Esophagus (tissue), 2 donors: ENCODE measurements around the gene IL27RA. TPM values are rescaled to one million over a fixed set of nuclear protein-coding genes. Genes with fewer than 3 reads are reported as not detected.

Experiments used
- H3K27ac ChIP-seq, 2 donors: one replicate each; pipeline ENCODE4 v1.5.1; 2013; ENCODE audit warnings: low read depth in 2 of 2, mild to moderate bottlenecking in 2 of 2, inconsistent platforms in 1 of 2, low read length in 1 of 2, moderate library complexity in 1 of 2
- H3K27me3 ChIP-seq, 2 donors: one replicate each; pipeline ENCODE4 v1.6.1; 2013; ENCODE audit warnings: low read length in 2 of 2, control low read depth in 1 of 2, mild to moderate bottlenecking in 1 of 2; ENCODE audit not compliant: insufficient read depth in 2 of 2, control insufficient read depth in 1 of 2
- H3K36me3 ChIP-seq, 2 donors: one replicate each; pipeline ENCODE4 v1.6.1; 2013; ENCODE audit warnings: low read length in 1 of 2; ENCODE audit not compliant: control insufficient read depth in 2 of 2, insufficient read depth in 2 of 2
- H3K4me1 ChIP-seq, 2 donors: one replicate each; pipeline ENCODE4 v1.6.1; 2013; ENCODE audit warnings: low read length in 1 of 2; ENCODE audit not compliant: control insufficient read depth in 2 of 2, insufficient read depth in 2 of 2
- H3K4me3 ChIP-seq, 2 donors: one replicate each; pipeline ENCODE4 v1.5.1; 2013; ENCODE audit warnings: low read length in 2 of 2, mild to moderate bottlenecking in 2 of 2, low read depth in 1 of 2, moderate library complexity in 1 of 2
- H3K9me3 ChIP-seq, 2 donors: one replicate each; pipeline ENCODE4 v1.6.1; 2013; ENCODE audit warnings: mild to moderate bottlenecking in 2 of 2, low read depth in 1 of 2, low read length in 1 of 2, moderate library complexity in 1 of 2; ENCODE audit not compliant: control insufficient read depth in 2 of 2, insufficient read depth in 1 of 2
- WGBS, 2 donors: extraction: QIAGEN DNeasy Blood & Tissue Kit; methylation state at CpG; one replicate each; pipeline ENCODE4 v1.1.7; 2013; 5-methylcytosine and 5-hydroxymethylcytosine counted together
- polyA plus RNA-seq, 2 donors: library from polyadenylated mRNA; stranded (reverse); fragments of 200-250 nt; gene quantifications; one replicate each; pipeline ENCODE4 v1.2.3, GENCODE V29; 2013
- donor health status: healthy with polysubstance abuse.
- donor health status: Bipolar disorder and iron deficiency.

The IL27RA gene
- polyA plus RNA-seq, 2 donors, result 1.3 to 2.3 TPM

DNA sequence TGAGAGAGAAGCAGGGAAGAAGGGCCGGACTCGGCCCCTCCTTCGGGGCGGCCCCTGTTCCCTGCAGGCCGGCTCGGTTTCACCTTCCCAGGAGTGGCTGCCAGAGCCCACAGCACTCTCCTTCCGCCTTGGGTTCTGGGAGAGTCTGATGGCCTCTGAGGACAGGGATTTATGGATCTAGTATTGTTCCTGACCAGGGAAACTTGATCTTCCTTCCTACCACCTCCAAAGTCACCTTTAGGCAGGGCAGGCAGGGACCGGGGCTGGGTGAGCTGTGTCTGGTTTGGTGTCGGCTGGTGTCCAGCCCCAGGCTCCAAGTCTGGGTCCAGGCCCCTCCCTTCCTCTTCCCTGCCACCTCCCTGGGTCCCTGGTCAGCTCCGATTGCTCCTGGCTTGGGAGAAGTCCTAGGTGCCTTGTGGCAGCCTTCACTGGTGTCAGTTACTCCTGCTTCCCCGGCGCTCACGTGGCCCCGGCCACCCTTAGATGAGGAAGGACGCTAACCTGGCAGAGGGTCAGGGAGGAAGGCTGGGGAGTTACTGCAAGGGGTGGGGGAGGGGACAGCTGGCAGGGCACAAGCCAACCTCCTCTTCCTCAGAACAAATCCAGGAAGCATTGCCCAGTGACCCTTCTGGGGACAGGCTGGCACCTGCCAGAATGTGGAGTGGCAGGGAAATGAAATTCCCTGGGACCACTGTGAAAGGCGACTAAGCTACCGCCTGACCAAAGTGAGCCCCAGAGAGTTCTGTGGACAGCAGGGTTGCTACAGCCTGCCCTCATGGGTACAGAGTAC lies 44.3 kb upstream of the IL27RA start:
- Histone ChIP-seq H3K27me3 (no peaks in the 10 kb centered on the region), H3K27ac (peak overlapping the region; percentile 80 to 87), H3K4me1 (peaks cover 0 to 2% of the 10 kb centered on the region in 2 donors), H3K4me3 (no peak overlapping the region), H3K9me3 (no peaks in the 10 kb centered on the region), H3K36me3 (peaks cover 3 to 18% of the 10 kb centered on the region in 2 donors)
- 69 to 71% methylated on average over 17 of the region's 17 CpGs for WGBS, 2 donors

DNA sequence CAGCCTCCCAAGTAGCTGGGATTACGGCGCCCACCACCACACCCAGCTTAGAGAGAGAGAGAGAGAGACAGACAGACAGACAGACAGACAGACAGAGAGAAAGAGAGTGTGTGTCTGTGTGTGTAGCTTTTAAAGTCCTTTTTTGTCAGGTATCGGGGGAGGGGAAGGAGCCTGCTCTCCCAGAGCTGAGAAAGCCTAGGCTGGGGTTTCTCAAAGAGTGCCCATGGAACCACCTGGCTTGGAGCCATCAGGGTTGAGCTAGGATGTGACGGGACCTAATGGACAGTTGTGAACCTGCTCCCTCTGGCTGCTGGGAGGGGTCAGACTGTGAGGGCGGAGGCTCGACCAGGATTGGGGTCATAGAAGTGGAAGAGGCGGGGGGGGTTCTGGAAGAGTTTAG lies 42.1 kb upstream of the IL27RA start:
- Histone ChIP-seq H3K4me1 (peaks cover 0 to 2% of the 10 kb centered on the region in 2 donors), H3K36me3 (peaks cover 6 to 11% of the 10 kb centered on the region in 2 donors), H3K9me3 (no peaks in the 10 kb centered on the region), H3K4me3 (no peak overlapping the region), H3K27ac (no peak overlapping the region), H3K27me3 (no peaks in the 10 kb centered on the region)
- WGBS, 2 donors, result 87 to 89% methylated on average over 7 of the region's 7 CpGs

DNA sequence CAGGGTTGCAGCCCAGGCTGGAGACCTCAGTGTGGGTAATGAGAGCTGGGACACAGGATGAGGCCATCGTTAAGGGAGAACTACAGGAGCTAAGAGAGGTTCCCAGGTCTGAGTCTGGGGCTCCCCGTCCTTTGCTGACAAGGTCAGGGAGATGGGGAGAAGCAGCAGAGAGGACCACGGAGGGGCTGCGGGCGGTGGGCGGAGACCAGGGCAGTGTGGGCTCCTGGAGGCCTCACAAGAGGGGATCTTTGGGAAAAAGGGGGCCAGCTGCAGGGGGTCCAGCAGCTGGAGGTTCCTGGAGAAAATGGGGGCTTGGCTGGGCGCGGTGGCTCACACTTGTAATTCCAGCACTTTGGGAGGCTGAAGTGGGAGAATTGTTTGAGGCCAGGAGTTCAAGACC lies 41.5 kb upstream of the IL27RA start:
- WGBS, 2 donors, result 92 to 94% methylated on average over 8 of the region's 8 CpGs
- peaks cover 0 to 2% of the 10 kb centered on the region in 2 donors for H3K4me1 ChIP-seq
- no peak overlapping the region for H3K27ac ChIP-seq
- no peaks in the 10 kb centered on the region for H3K27me3 ChIP-seq
- H3K36me3 ChIP-seq, result peaks cover 6 to 11% of the 10 kb centered on the region in 2 donors
- no peaks in the 10 kb centered on the region for H3K9me3 ChIP-seq
- H3K4me3 ChIP-seq, result no peak overlapping the region

DNA sequence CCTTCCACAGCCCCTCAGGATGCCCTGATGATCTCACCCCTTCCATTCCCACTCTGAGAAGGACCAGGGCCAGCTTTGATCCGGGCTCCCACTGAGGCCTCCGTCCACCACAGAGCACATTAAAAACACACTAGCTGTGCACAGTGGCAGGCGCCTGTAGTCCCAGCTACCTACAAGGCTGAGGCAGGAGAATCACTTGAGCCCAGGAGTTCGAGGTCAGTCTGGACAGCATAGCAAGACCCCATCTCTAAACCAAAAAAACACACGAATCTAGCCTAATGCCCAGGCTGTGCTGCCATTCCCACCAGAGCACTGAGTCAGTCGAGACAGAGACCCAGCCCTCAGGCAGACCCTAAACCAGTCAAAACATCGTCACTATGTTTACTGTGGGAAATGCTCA lies 39.5 kb upstream of the IL27RA start:
- Histone ChIP-seq H3K4me3 (no peak overlapping the region), H3K36me3 (peaks cover 6 to 13% of the 10 kb centered on the region in 2 donors), H3K27me3 (no peaks in the 10 kb centered on the region), H3K27ac (no peak overlapping the region), H3K9me3 (no peaks in the 10 kb centered on the region), H3K4me1 (peaks cover 0 to 4% of the 10 kb centered on the region in 2 donors)
- 94 to 96% methylated on average over 7 of the region's 7 CpGs for WGBS, 2 donors

DNA sequence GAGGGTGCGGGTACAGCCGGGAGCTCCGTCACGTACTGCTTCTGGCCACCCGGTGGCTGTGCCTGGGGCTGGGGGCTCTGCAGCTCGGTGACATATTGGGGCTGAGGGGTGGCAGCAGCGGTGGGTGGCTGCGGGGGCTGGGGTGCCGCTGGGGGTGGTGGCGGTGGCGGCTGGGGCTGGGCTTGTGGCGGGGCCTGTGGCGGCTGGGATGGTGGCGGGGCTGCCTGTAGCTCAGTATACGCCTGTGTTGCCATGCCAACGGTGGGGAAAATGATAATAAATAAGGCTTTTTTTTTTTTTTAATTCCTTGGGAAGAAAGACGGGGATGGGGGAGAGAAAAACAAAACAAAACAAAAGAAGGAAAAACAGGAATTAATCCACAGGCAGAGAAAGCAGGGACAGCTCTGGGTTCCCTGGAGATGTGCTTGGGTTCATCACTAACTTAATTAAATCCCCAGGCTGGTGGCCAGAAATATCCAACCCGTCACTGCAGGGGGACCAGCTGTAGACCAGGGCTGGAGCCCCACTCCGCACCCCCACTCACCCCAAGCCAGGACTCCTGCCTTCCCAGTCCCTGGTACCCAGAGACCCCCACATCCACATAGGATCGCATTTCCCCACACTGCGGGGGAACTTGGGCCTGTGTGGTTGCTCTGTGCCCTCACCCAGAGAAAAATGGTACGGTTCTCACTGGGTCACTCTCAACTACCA lies 37.8 kb upstream of the IL27RA start:
- Histone ChIP-seq H3K36me3 (peaks cover 6 to 18% of the 10 kb centered on the region in 2 donors), H3K4me1 (peaks cover 0 to 10% of the 10 kb centered on the region in 2 donors), H3K4me3 (no peak overlapping the region), H3K27me3 (no peaks in the 10 kb centered on the region), H3K27ac (no peak overlapping the region), H3K9me3 (no peaks in the 10 kb centered on the region)
- 82 to 84% methylated on average over 21 to 22 of the region's 22 CpGs for WGBS, 2 donors

DNA sequence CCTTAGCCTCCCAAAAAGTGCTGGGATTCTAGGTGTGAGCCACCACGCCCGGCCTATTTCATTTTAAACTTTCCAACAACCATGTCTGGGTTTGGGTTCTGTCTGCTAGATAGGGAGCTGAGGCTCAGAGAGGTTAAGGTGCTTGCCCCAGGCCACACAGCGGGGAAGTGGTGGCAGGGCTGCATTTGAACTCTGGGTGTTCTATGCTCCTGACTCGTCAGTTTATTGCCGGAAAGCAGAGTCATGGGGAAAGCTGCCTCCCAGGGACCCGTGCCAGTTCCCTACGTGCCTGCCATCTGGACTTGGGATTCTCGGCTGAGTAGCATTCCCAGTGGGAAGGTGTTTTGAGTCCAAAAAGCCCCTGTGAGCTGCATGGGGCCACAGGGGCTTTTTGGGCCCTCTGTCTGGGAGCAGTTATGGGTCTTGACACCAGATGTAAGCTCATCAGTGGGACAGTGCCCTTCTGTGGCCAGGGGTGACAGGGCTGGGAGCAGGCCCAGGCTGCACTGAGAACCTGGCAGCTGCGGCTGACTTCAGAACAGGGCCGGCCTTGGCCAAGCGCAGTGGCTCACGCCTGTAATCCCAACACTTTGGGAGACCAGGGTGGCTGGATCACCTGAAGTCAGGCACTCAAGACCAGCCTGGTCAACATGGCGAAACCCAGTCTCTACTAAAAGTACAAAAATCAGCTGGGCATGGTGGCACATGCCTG lies 36.4 kb upstream of the IL27RA start:
- Histone ChIP-seq H3K4me1 (peaks cover 0 to 10% of the 10 kb centered on the region in 2 donors), H3K4me3 (no peak overlapping the region), H3K27me3 (no peaks in the 10 kb centered on the region), H3K9me3 (no peaks in the 10 kb centered on the region), H3K36me3 (peaks cover 6 to 18% of the 10 kb centered on the region in 2 donors), H3K27ac (peak overlapping the region in 1 of 2 donors; percentile 1)
- 82% methylated on average over 13 of the region's 13 CpGs for WGBS, 2 donors

DNA sequence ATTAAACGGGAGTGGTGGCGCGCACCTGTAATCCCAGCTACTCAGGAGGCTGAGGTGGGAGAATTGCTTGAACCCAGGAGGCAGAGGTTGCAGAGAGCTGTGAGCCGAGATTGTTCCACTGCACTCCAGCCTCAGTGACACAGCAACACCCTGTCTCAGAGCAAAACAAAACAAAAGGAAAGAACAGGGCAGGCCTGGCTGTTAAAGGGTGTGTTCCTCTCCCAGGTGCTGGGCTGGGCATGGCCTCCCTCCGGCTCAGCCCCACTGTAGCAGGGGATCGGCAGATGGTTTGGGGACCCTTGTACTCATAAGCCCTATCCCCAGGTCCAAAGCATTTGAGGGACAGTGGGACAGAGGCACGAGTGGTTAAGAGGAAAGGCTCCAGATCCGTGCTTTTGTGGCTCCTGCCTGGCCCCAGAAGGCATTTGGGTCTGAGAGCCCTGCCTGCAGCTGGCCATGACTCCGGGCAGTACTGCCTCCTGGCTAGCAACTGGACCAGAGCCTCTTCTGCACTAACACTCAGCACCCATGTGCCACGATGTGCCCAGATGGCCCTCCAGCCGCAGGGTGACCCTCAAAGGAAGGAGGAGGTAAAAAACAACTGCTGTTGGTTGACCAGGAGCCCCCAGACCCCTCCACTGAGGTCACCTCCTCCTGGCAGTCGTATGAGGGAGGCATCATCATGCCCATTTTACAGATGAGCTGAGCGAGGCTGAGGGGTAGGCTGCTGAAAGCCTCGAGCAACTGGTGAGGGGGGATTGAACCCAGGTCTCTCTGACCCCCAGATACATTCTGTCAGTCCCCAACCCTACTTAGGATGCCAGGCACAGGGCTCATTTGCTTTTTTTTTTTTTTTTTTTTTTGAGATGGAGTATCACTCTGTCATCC lies 35.4 kb upstream of the IL27RA start:
- H3K4me1 ChIP-seq, result peaks cover 0 to 12% of the 10 kb centered on the region in 2 donors
- H3K27ac ChIP-seq, result peak overlapping the region in 1 of 2 donors; percentile 38
- WGBS, 2 donors, result 87% methylated on average over 14 of the region's 14 CpGs
- no peak overlapping the region for H3K4me3 ChIP-seq
- H3K27me3 ChIP-seq, result no peaks in the 10 kb centered on the region
- peaks cover 6 to 18% of the 10 kb centered on the region in 2 donors for H3K36me3 ChIP-seq
- H3K9me3 ChIP-seq, result no peaks in the 10 kb centered on the region

DNA sequence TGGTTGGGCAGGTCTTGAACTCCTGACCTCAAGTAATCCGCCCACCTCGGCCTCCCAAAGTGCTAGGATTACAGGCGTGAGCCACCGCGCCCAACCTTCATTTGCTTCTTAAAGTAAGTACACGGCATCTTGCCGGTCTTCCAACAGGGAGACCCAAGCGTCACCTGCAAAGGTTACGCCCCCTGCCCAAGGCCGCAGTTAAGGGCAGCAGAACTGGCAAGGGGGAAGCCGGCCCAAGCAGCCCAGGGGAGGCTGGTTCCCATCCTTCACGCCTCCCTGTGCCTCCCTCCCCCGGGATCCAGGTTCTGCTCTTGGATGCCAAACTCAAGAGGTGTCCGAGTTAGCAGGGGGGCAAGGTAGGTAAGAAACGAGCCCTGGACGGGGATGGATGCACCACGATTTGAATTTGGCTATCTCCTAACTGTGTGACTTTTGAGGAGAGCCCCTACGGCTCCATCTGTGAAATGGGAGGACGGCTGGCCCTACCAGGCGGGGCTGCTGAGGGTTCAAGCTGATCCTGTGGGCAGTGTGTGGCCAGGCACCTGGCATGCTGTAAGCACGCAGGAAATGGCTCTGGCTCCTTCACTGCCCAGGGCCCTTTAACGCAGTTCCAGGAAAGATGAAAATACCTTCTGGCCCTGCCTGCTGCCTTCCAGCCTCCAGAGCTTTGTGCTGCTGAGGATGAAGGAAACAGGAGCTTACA lies 34.5 kb upstream of the IL27RA start:
- peaks cover 0 to 12% of the 10 kb centered on the region in 2 donors for H3K4me1 ChIP-seq
- H3K27me3 ChIP-seq, result no peaks in the 10 kb centered on the region
- peaks cover 5 to 15% of the 10 kb centered on the region in 2 donors for H3K36me3 ChIP-seq
- 92% methylated on average over 22 of the region's 22 CpGs for WGBS, 2 donors
- no peak overlapping the region for H3K27ac ChIP-seq
- no peak overlapping the region for H3K4me3 ChIP-seq
- no peaks in the 10 kb centered on the region for H3K9me3 ChIP-seq
